ELR (cell line): Measurements from ENCODE around the gene TMEFF2.

Source experiments
- DNase-seq: peaks from one replicate; pipeline ENCODE4 v3.0.0-alpha.2; 2015; ENCODE audit warnings: low read depth

TMEFF2 gene

DNA sequence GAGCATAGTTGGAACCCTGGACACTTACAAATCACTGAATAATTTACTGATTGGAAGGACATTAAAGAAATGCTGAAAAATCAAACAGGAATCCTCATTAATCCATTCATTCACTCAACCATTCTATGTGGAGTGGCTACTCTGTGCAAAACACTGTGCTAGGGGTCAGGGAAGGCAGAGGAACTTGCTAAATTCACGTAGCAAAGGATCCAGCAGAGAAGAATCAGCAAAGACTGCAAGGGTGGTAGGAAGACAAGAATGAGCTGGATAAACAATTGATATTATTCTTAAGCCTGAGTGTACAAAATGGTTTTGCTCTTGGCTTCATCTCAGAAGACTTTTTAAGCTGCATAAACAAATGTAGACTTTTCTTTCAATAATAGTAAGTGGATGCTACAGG is 183.5 kb downstream of the TMEFF2 start:
- DNase-seq: no peak

DNA sequence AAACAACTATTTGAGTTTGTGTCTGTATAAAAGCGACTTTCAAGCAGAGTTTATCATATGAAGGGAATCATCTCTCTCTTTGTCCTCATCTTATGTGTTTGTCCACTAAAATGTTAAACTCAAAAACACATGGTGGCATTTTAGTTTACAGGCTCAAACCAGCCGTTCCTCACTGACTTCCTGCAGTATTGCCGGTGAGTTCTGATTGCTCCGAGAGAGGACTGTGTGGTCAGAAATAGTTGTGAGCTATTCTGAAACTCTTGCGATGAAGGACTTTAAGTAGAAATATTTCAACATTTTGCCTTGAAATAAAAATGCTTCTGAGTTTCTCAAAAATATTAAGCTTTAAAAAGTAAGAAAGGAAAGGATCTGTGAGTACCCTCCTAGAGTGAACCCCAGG is 184.7 kb downstream of the TMEFF2 start:
- DNase-seq: no peak

DNA sequence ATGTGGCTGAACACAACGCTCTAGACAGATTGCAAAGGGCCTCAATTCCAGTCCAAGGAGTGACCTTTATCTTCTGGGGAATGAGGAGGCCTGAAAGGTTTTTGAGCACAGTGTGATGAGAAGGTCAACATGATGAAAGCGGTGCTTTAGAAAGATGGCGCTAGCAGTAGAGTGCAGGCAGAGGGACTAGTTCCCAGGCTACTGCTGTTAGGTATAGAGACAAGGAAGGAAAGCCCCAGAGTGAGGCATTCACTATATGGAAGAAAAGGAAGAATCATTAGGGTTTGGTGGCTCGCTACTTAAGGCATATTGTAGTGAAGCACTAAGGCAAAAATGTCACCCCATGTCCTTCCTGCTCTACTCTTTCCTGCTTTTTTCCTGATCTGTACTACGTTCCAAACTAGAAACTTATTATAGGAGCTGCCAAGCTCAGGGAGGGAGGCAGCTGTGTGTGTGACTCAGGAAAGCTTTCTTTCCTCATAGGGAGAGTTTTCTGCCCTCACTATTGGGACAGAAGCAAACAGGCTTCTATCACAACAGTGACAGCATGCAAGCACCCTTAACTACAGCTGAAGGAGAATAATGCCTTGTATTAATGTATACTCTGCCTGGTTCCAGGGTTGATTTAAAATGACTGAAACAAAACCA is 187.0 kb downstream of the TMEFF2 start:
- no peak for DNase-seq

DNA sequence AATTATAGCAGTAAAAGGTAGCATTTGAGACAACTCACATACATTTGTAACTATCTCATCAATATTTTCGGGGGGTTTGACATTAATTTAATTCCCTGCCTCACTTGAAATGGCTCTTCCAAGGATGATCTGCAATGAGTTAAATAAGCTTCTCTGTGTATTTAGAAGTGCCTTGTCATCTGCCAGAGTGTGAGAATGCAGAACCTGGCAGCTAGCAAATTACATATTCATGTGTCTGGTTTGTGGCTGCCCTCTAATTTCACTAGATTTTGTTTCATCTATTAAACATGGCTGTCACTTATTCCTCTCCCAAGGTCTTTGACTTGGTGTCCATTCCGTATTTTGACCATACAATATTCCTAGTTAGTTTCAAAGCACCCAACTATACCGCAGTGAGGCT is 189.5 kb downstream of the TMEFF2 start:
- DNase-seq: no peak

DNA sequence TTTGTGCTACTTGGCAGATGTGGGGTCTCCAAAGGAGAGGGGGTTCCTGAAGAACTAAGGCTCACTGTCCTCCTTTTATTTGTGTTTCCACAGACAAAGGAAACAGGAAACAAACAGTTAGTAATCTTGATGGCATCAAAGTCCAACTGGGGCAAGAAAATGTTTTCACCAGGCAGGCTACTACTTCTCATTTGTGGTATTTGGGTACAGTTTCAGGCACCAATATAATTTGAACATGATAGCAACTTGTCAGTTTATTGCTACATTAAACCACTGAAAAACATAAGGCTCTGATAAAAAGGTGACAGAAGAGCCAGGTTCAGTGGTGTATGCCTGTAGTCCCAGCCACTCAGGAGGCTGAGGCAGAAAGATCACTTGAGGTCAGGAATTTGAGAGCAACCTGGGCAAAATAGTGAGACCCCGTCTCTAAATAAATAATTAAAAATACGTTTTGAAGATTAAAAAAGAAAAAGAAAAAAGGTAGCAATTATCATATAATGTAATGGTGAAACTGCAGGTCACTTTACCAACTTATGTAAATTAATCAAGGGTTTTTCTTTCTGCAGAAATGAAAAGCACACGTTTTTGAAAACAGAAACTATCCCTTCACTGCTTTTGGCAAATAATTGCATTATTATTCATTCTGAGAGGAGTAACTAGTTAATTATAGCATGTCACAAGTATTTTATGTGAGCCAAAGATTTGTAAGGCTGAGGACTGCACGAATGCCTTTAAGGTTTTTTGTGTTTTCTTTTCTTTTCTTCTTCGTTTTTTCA is 190.4 kb downstream of the TMEFF2 start:
- DNase-seq: no peak

DNA sequence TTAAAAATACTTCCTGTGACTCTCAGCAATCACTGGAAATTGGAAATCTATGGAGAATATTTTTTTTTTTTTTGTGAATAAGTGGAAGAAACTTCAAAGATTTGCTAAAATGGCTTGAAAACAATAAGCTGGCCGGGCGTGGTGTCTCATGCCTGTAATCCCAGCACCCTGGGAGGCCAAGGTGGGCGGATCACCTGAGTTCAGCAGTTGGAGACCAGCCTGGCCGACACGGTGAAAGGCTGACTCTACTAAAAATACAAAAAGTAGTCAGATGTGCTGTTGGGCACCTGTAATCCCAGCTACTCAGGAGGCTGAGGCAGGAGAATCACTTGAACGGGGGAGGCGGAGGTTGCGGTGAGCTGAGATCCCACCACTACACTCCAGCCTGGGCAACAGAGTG is 192.3 kb downstream of the TMEFF2 start:
- DNase-seq: no peak

DNA sequence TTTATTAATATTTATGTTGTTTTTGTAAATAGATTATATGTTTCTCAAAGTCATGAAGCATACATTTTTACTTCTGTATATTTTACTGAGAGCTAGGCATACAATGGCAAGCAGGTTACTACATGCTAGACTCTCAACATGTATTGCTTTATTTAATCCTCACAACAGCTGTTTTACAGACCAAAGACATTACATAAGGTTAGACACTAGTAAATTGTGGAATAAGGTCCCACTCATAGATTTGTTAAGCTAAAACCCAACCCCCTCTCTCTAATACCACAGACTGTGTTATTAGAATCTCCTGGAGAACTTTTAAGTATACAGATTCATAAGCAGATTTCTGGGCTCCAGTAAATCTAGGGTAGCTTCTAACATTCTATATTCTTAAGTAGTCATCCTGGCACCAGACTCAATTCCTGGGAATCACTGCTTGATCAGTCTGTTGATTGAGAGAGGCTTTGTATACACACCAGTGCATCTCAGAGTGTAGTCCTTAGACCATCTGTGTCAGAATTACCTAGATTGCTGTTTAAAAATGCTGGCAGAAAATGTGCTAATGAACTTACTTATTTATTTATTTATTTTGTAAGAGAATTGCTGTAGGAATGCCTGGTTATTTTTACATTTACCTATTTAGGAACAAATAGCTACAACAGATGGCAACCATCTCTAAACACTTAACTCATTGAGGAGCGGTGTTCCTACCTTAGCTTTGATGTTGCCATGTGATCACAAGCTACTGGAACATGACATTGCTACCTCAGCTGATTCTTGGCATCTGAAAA is 194.3 kb downstream of the TMEFF2 start:
- DNase-seq: no peak

DNA sequence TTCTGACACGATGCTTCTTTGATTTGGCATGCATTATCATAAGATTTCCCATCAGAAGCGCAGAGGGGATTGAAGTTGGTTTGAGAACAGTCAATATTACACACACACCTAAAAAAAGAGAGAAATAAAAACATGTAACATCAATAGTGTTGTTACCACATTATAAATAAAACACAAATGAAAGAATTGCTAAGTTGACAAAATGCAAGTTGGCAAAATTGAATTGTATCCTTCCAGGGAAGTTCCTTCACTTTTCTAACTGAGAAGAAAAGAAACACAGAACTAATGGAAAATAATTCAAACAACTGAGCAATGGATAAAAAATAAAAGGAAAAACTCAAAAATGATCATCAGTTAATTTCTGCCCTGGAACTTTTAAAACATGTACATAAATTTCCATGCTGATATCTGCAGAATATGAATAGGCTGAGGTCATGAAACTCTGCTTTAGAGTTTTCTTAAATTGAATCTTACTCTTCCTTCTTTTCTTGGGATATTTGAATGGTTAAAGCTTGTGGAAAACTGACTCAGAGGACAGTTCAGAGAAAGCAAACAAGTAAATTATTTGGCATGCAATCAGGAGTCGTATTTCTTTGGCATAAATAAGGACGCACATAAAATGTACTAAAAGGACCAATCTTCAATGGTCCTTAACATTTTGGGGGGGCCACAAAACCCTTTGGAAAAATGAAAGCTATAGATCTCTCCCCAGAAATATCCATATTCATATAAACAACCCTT is 195.5 kb downstream of the TMEFF2 start:
- DNase-seq: no peak

DNA sequence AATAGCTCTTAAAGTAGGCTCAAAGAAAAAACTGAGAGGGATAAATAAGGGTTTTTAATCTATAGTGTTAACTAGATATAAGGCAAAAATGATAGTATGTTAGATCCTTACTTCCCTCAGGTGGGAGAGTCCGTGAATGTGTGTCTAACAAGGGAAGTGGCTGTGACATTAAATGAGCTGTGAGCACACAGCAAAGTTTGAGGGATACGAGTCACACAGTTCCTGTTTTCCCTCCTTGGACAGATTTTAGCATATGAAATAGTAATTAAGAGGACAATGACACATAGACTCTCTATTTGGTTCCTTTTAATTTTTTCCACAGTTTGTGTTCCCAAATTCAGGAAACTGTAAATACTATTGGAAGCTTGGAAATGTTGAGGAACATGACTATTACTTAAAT is 199.4 kb downstream of the TMEFF2 start:
- peak; percentile 33 for DNase-seq

DNA sequence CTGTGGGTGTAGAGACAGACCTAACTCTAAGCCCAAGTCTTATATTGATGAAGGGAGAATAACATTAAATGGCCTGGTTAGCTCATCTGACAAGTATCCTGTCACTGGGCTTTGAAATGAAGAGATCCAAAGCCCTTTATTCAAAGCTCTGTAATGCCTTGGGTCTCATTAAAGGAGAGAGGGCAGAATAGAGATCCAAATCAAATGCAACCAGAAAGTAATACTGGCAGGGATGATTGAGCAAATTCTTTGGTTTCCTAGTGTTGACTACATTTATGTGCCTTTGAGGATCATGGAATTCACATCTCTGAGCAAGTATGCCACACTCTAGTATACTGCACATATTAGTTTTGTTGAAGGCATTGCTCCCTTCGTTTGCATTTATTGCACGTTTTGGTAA is 200.0 kb downstream of the TMEFF2 start:
- DNase-seq: no peak

DNA sequence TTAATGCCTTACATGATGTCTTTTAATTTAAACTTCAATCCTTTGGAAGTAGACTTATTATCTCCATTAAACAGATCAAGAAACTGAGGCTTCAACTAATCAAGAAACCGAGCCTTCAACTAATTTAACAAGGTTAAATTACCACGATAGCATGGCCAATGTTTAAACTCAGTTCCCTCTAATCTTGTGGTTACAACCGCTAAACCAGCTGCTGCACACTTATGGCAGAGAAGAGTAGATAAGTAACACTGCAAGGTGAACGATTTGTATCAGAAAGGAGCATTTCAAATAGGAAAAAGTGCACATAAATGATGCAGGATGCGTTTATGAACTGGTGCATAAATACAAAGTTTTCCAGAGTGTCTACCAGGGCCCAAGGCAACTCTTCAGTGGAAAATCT is 203.3 kb downstream of the TMEFF2 start:
- DNase-seq: no peak

DNA sequence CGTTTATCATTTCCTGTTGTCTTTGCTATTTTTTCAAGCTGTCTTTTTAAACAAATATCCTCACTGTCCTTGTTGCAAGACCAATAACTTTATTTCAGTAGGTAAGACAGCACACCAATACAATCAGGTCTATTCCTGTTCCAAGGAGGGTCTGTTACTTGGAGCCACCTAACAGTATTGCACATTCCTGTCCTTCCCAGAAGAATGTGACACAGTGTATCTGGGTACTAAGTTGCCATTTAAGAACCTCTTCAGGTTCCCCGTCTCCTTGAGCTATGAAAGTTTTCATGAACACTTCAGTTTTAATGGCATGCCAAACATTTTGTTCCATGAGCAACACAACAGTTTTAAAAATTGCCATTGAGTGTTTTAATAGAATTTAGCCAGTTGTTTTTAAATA is 209.0 kb downstream of the TMEFF2 start:
- no peak for DNase-seq

DNA sequence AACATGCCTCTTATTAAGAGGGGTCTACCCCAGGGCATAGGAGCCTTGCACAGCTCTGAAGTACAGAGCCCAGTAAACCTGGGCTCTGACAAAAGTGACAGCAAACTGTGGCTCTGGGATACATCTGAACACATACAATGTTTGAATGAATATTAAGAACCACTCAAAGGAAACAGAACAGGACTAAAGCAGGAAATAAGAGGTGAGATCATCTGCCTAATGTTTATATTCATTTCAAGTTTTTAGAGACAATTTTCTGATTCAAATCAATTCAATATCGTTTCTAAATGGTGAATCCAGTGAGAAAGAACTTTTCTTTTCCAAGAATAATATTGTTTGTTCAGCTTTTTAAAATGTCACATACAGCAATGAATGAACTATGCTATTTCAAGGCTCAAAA is 211.1 kb downstream of the TMEFF2 start:
- peak; percentile 23 for DNase-seq

DNA sequence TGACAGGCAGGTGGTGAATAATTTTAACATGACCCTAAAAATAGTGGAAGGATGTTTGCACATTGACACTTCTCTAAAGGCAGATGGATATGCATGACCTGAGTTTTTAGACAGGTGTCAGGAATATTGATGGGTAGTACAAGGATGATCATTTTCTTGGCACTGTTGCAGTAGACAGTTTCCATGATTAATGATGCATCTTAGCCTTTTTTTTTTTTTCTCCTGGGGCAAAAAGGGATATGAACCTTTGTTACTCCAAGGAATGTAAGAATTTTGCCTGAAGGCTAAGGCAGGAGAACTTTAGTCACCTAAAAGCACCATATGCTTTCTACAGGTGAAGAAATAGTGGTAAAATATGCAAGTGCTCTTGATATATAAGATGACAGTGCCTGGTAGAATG is 211.5 kb downstream of the TMEFF2 start:
- DNase-seq: peak; percentile 28

DNA sequence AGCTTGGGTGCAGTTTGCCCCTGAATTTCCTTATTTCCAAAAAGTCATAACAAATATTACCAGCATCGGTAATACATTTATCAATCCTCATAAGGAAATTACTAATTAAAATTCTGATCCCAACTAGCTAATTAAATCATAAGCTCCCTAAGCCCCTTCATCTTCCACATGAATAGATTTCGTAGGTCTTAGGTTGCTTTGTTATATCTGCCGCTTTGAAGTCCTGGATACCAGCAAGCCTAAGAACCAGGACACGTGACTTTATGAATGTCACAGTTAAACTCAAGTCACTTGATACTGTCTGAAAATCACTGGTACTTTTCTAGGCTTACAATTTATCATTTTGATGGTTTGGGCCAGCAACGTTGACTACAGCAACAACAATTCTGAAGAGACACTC is 213.0 kb downstream of the TMEFF2 start:
- no peak for DNase-seq

DNA sequence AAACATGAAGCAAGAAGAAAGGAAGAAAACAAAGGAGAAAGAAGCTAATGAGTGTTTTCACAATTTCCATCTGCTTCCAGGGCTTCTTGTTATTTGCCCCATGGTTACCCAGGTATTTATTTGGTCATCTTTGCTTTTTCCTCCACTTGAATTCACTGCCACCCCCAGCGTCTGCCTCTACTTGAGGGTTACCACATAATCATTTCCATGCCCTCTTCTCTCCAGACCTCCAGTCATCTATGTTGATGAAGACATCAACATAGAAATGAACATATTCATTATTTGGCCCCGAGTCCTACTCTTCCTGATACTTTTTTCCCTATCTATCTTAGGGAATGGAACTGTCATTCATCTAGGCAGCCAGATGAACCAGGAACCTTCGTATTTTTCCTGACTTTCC is 214.2 kb downstream of the TMEFF2 start:
- DNase-seq: no peak

DNA sequence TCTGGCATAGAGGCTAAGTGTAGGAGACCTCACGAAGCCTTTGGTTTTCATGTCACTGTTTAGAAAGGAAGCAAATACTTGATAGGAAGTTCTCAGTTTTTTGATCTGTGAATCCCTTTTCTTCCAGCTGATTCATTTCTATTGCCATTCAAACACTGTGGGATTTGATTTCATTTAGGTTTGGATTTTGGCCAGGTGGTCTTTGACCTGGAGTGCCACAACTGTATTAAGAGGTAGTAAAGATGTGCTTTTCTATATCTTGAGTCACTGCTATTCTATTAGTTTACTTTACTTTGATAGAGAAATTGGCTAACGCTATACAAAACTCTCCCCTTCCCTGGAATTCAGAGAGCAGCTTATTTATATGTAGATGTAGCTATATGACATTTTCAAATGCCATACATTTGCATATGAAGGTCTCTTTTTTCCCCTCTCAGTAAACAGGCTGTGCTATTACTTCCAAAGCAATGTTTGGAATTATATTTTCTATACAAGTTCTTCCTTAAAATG is 215.5 kb downstream of the TMEFF2 start:
- no peak for DNase-seq

DNA sequence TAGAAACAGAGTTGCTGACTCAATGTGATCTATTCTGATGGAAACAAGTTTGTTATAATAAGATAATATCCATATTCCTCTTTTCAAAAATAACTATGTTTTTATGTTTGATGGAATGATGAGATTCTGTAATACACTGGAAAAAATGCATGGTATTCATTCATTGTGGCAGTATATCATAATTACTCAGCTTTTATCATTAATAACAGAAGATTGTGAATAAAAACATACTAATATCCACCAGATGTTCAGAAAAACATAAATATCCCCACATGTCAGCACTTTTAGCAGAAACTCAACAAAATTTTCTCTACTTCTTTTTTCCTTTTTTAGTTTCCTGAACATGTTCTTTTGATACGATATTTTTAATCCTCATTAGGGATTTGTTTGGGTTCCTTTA is 217.0 kb downstream of the TMEFF2 start:
- DNase-seq: no peak

DNA sequence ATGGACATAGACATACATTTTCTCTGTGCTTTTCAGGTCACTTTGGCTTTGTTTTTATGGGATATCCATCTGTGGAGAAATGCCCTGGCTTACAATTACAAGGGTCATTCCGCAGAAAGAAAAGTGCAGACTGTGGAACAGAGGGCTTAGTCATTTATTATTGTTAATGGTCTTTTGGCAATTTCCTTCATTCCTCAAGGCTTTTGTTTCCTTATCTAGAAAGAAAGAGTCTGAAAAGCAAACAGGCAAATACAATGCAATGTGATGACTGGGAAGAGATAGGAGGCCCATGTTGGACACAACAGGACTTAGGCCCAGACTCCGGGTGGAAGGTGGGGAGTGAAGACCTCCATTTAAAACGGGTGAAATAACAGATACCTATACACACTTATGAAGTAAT is 218.3 kb downstream of the TMEFF2 start:
- DNase-seq: peak; percentile 45

DNA sequence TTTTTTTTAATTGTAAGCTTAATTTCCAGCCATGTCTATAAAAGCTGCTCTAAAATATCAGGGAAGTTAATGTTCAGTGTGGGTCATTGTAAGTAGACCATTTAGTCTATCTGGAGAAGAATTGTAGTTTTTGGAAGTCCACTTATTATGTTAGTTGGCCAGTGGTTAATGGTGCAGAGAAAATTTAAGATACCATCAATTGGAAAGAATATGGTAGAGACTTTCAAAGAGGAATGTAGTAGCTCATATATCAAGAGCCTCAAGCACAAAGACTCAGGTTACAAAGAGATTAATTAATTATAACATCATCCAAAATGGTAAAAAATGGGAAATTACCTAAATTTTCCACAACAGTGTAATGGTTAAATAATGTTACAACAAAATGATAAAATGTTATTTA is 220.1 kb downstream of the TMEFF2 start:
- no peak for DNase-seq

DNA sequence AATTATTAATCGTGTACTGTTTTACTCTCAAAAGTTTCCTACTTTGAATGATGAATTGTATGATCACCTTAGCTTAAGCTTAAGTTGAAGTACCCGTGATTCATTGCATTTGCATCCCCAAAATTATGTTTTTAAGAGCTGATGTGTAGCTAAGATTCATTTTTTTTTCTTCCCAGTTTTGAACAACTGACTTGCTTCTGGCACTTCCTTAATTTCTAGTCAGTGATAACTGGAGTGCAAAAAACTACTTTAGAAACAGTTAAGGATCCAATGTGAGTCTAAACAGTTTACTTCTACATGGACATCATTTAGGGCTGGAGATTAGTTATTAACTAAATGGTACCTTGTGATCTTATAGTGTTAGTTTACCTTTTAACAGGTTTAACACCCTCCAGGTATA is 223.9 kb downstream of the TMEFF2 start:
- no peak for DNase-seq

DNA sequence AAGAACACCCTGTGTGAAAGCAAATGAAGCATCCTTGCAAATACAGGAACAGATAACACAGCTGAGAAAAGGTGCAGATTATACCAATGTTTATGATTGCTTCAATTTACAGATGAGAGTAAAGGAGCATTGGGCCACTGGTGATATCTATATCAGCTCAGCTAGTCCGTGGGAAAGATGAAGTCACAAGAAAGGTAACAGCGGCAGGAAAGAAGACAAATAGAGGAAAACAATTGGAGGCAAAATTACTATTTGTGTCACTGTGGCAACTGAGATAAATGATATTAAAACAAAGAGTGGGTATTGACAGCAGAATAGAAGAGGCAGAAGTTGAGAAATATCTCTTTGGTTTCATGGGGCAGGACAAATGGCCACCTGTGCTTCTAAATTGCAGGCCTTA is 226.6 kb downstream of the TMEFF2 start:
- DNase-seq: no peak
